Rectal smooth muscle tissue (tissue), 1 donor: ENCODE measurements around the gene DEK.

Source experiments
- H3K27ac ChIP-seq: one replicate; pipeline ENCODE4 v1.7.0; 2013; ENCODE audit warnings: low read depth, low read length, inconsistent platforms
- H3K27me3 ChIP-seq: one replicate; pipeline ENCODE4 v1.7.0; 2013; ENCODE audit warnings: low read length; ENCODE audit not compliant: control insufficient read depth, insufficient read depth
- H3K36me3 ChIP-seq: one replicate; pipeline ENCODE4 v1.7.0; 2013; ENCODE audit warnings: low read length; ENCODE audit not compliant: control insufficient read depth, insufficient read depth
- H3K4me1 ChIP-seq: one replicate; pipeline ENCODE4 v1.7.0; 2013; ENCODE audit warnings: low read length; ENCODE audit not compliant: control insufficient read depth, insufficient read depth
- H3K4me3 ChIP-seq: one replicate; pipeline ENCODE4 v1.7.0; 2013; ENCODE audit warnings: low read length
- H3K9ac ChIP-seq: one replicate; pipeline ENCODE4 v1.7.0; 2013; ENCODE audit warnings: low read length

Gene DEK

DNA sequence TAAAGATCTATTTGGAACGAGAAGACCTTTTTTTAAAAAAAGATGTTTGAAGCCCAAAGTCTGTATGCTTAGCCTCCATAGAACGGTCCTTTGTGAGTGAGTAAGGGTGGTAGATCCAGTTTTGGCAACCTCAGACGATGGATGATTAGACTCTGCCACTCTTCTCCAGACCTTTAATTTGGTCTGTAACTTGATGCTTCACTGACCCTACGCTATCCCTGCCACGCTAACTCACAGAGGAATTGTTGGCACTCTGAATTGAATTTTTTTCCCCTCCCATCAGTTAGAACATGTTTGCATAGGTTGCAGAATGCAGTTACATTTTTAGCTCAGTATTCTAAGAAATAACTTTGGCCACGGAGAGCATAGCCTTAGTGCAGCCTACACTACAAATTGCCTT is 15.8 kb upstream of the DEK start:
- Histone ChIP-seq H3K9ac (no peak overlapping the region), H3K4me3 (no peak overlapping the region), H3K27ac (no peak overlapping the region), H3K4me1 (no peaks in the 10 kb centered on the region), H3K36me3 (no peaks in the 10 kb centered on the region), H3K27me3 (peaks cover 7% of the 10 kb centered on the region)

DNA sequence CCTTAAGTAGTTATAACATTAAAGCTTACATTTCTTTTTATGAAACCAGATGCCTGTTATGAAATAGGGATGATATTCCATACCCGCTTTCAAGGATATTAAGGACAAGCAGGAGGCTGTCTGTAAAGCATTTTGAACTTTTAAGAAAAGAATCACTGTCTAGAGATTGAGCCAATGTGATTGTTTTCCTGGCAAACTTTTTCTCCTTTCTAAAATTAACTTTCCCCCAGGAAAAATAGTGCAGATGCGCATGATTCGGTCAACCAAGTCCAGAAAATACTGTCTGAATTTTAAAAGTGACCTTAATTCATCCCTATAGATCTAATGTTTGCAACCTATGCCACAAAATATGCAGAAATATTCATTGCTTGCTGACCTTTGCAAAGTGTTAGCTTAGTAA is 15.1 kb upstream of the DEK start:
- no peaks in the 10 kb centered on the region for H3K4me1 ChIP-seq
- no peak overlapping the region for H3K4me3 ChIP-seq
- no peaks in the 10 kb centered on the region for H3K36me3 ChIP-seq
- no peak overlapping the region for H3K9ac ChIP-seq
- H3K27ac ChIP-seq, result no peak overlapping the region
- peaks cover 7% of the 10 kb centered on the region for H3K27me3 ChIP-seq

DNA sequence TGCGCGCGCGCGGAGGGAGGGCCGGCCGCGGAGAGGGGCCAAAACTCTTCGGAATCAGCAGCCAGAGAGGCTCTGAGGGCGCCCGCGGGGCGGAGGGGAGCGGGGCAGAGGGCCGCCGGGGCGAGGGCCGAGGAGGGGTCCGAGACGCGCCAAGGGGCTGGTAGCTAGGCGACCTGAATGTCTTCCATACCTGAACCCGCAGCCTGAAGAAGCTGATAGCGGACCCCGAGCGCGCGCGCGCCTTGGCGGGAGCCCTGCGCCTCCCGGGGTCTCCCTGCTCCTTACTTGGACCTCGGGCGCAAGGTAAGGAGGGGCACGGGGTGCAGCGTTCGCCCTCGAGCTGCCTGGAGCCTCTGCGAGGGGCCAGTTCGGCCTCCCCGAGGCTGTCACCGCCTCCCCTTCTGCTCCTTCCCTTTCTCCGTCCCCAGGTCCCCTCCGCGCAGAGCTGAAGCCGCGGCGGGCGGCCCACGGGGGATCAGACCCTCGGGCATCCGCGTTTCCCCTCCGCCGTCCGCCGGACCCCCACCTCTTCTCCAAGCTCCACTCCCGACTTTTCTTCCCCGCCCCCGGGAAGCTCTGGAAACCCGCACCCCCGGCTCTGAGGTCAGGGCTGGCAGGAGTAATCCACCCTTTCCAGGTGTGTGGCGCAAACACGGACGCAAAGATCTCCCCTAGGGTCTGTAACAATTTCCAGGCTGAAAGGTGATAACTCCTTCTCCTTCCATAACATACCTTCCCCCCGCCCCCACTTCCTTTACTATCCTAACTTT is 13.1 kb upstream of the DEK start:
- H3K27ac ChIP-seq, result no peak overlapping the region
- peak overlapping the region; percentile 43 for H3K4me3 ChIP-seq
- no peaks in the 10 kb centered on the region for H3K36me3 ChIP-seq
- no peaks in the 10 kb centered on the region for H3K4me1 ChIP-seq
- no peak overlapping the region for H3K9ac ChIP-seq
- H3K27me3 ChIP-seq, result peaks cover 7% of the 10 kb centered on the region

DNA sequence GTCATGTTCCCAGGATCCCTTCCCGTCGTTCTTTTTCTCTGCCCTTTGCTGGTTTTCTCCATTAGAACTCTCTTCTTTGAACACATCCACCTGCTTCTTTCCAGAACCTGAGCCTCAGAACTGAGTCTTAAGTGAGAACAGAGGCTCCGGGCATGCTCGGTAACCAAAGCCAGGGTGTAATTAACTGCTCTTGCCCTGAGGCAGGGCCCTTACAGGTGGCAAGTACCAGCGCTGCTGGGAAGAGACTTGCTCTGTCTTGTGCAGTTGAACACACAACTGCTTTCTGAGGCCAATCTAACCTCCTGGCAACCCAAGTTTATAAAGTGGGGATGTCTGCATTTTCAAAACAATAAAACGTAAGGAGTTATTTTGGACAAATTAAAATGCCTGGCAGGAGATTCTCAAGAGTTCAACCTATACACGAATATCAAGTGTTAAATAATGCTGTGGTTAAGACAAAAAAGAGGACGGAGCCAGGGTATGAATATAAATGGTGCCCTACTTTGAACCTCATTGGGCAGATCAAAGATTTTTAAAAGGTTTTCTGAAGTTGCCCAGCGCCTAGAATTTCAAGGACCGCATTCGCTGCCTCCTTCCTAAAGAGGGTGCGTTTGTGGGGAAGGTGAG is 12.4 kb upstream of the DEK start:
- Histone ChIP-seq H3K4me1 (no peaks in the 10 kb centered on the region), H3K27ac (no peak overlapping the region), H3K36me3 (no peaks in the 10 kb centered on the region), H3K4me3 (peak overlapping the region; percentile 43), H3K27me3 (peaks cover 7% of the 10 kb centered on the region), H3K9ac (no peak overlapping the region)

DNA sequence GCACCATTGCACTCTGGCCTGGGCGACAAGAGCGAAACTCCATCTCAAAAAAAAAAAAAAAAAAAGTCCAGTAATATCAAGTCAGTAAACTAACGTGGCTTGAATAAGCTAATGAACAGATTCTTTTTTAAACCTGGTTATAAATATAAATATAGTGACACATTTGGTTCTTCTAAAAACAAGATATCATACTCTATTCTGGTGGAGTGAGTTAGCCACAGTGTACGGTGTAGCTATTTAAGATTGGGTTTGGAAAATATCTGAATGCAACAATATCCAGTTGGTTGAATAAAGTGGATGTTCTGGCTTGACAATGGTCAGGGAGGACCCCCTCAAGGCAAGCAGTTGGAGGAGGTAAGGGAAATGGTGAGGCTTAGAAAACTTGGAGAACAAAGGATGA is 5.9 kb upstream of the DEK start:
- H3K36me3 ChIP-seq, result no peaks in the 10 kb centered on the region
- H3K4me1 ChIP-seq, result no peaks in the 10 kb centered on the region
- no peak overlapping the region for H3K27ac ChIP-seq

DNA sequence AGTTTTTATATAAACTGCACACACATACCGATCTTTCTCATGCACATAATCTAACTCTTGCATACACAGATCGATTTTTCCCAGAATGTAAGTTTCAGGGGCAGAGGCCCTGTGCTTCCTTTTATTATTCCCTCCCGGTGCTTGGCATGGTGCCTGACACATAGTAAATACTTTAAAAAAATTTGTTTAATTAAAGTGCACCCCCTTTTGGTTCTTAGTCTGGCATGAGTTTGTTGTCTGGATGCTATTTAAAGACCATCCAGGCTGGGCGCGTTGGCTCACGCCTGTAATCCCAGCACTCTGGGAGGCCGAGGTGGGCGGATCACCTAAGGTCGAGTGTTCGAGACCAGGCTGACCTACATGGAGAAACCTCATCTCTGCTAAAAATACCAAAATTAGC is 5.4 kb upstream of the DEK start:
- no peak overlapping the region for H3K4me3 ChIP-seq
- H3K27ac ChIP-seq, result no peak overlapping the region
- H3K4me1 ChIP-seq, result peaks cover 4% of the 10 kb centered on the region
- H3K27me3 ChIP-seq, result no peaks in the 10 kb centered on the region
- no peaks in the 10 kb centered on the region for H3K36me3 ChIP-seq
- no peak overlapping the region for H3K9ac ChIP-seq

More for the DNA sequence above, 5.9 kb upstream of the DEK start:
- Histone ChIP-seq H3K4me3 (no peak overlapping the region), H3K9ac (no peak overlapping the region), H3K27me3 (no peaks in the 10 kb centered on the region)

DNA sequence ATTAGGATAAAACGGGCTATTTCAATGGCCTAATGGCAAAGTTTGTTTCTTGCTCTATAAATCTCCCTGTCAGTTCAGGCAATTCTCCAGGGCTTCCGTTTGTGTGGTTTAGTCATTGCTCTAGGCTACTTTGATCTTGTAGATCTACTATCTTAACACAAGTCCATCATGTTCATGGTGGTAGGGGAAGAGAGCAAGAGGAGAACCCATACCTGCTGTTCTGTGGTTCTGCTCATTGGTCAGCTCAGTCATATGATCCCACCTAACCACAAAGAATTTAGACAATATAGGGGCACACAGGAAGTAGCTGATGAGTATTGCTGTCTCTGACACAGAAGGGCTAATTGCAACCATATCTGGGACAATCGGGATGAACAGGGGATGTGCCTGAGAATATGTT is 4.9 kb upstream of the DEK start:
- no peak overlapping the region for H3K27ac ChIP-seq
- H3K36me3 ChIP-seq, result no peaks in the 10 kb centered on the region
- peaks cover 4% of the 10 kb centered on the region for H3K4me1 ChIP-seq
- no peaks in the 10 kb centered on the region for H3K27me3 ChIP-seq
- H3K4me3 ChIP-seq, result no peak overlapping the region
- no peak overlapping the region for H3K9ac ChIP-seq

DNA sequence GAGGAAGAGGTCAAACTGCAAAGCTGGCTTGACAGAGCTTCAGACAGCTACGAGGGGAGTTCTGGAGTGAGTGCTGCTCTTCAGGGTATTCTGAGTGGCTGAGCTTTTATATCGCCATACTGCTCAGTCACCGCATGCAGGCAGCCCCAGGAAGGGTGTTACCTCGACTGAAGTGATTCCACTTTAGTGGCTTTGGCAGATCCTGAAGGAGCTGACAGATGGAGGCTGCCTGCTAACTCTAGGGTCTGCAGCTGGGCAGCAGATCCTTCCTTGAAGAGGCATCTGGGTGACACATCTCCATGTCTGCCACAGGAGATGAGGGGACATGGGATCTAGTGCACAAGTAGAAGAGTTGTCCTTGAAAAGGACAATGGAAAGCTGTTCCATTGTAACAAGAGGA is 3.7 kb upstream of the DEK start:
- Histone ChIP-seq H3K9ac (no peak overlapping the region), H3K4me3 (no peak overlapping the region), H3K27me3 (no peaks in the 10 kb centered on the region), H3K4me1 (peaks cover 4% of the 10 kb centered on the region), H3K36me3 (no peaks in the 10 kb centered on the region), H3K27ac (no peak overlapping the region)

DNA sequence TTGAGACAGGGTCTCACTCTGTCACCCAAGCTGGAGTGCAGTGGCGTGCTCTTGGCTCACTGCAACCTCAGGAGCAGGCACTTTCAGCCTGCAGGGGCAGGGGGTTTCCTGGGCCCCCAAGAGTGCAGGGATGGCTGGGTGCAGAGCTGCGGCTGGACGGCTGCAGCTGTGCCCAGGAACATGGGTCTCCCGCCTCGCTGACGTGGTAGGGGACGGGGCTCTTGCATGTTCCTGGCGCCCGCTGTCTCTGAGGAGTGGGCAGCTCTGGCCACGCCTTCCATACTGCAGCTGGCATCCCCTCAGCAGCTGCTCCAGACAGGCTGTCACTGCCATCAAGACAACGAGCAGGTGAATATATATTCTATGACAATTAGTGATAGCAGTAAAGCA is 2.2 kb upstream of the DEK start:
- Histone ChIP-seq H3K27ac (no peak overlapping the region), H3K27me3 (no peaks in the 10 kb centered on the region), H3K4me3 (no peak overlapping the region), H3K4me1 (peaks cover 4% of the 10 kb centered on the region), H3K36me3 (no peaks in the 10 kb centered on the region), H3K9ac (no peak overlapping the region)

DNA sequence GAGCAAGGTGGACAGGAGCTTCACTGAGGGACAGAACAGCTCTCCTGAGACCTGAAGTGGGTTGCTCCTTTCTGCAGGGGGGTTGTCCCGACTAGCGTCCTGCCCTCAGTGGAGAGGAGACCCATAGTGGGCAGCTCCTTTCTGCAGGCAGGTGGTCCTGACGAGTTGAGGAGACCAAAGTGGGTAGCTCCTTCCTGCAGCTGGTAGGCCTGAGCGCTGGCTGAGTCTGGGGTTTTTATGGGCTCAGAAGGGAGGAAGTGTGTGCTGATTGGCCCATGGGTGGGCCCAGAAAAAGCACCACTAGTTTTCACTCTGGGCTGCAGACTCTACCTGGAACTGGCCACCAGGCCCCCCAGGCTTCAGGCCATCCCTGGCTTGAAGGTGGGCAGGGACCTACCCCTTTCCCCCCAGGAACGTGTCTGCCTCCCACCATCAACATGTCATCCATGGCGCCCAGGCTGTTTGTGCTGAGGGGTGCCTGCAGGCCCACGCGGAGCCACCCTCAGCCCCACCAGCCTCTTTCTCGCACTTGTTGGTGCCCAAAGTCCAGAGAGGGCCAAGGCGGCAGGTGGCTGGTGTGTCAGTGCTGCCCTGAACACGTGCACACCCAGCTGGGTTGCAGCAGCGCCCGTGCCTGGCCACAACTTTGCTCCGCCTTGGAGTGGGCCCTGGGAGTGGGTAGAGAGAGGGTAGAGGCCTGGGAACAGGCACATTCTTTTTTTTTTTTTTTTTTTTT is 1.6 kb upstream of the DEK start:
- H3K9ac ChIP-seq, result no peak overlapping the region
- no peaks in the 10 kb centered on the region for H3K27me3 ChIP-seq
- peaks cover 4% of the 10 kb centered on the region for H3K4me1 ChIP-seq
- no peak overlapping the region for H3K4me3 ChIP-seq
- H3K36me3 ChIP-seq, result no peaks in the 10 kb centered on the region
- no peak overlapping the region for H3K27ac ChIP-seq

DNA sequence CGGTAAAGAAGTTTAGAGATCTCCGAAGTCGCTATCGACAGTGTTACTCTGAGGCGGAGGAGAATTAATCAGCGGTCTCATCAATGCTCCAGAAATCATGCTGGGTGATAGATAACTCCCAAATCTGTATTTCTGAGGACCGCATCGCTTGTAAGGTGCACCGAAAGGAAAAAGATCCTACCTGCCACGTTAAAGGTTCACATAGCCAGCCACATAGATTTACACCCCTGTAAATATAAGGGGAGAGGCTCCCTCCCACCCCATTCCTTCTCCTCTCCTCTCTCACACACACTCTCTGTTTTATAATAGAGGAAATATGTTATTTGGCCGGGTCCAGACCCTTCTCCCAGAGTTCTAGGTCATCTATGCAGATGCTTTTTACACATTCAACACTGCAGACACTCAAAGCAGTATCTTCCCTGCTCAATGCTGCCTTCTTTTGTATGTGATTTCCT is 620 bp upstream of the DEK start:
- Histone ChIP-seq H3K4me3 (peak overlapping the region; percentile 68), H3K27ac (peak overlapping the region; percentile 98), H3K9ac (peak overlapping the region; percentile 46), H3K4me1 (peaks cover 4% of the 10 kb centered on the region), H3K36me3 (no peaks in the 10 kb centered on the region), H3K27me3 (no peaks in the 10 kb centered on the region)

DNA sequence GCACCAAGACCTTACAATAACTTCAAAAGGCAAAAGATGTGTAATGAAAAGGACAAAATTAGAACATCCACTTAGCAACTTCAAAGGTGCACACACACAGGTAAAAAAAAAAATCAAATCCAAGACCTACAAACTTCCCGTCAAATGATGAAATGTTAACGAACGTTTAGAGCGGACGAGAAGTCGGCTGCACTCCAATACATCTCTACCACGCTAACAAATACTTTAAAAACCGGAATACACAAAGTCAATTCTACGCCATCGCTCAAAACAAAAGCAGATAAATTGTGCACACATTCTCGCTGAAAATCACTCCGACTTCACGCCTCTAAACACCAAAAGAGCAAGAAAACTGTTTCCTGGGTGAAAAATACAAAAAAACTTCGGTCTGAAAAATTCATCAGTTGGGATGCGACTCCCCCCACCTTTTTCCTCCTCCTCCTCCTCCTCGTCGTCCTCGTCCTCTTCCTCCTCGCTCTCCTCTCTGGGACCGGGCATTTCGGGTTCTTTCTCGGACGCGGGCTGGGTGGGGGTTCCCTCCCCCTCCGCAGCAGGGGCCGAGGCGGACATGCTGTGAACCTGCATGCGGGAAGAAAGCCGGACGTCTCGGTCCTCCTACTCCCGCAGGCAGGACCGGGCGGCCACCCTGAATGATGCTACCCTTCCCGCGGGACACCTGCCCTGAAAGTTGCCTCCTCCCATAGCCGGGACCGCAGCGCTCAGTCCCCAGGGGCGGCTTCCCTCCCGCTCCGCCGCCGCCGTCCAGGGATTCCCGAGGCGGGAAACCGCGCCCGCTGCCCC is 712 bp downstream of the DEK start:
- H3K36me3 ChIP-seq, result no peaks in the 10 kb centered on the region
- H3K4me3 ChIP-seq, result peak overlapping the region; percentile 81
- no peaks in the 10 kb centered on the region for H3K27me3 ChIP-seq
- peak overlapping the region; percentile 98 for H3K27ac ChIP-seq
- peaks cover 4% of the 10 kb centered on the region for H3K4me1 ChIP-seq
- H3K9ac ChIP-seq, result peak overlapping the region; percentile 61
